Measurements from ENCODE around the gene C9orf72. TPM values are rescaled to one million over a fixed set of nuclear protein-coding genes. Genes with fewer than 3 reads are reported as not detected.

The C9orf72 gene
- total and polyA plus RNA-seq, 2 of the 8 experiments (the other 6 are each of a cell fraction or from before 2014, with no cell fraction given): 7.2 to 17.5 TPM

- no peaks in the 10 kb centered on the region for H3K27me3 ChIP-seq (replicated peaks in 1 of 4; ENCODE audit: control insufficient read depth in 3 of 4, extremely low read depth in 1 of 4, insufficient read depth in 3 of 4, low read length in 3 of 4)
- H3K9me3 ChIP-seq (ENCODE audit: insufficient read depth in 2 of 2, low read depth in 1 of 2, low read length in 1 of 2): no peaks in the 10 kb centered on the region
- H3K9ac ChIP-seq (replicated peaks in 1 of 4; ENCODE audit: extremely low read depth in 1 of 4, low read depth in 3 of 4, low read length in 3 of 4): no peak overlapping the region
- POLR2A ChIA-PET (ENCODE audit: partially characterized antibody): interaction anchor here (0.7 to 1.6 kb wide), 2 partner anchors 9 to 178 kb away, joined by 3 to 5 read pairs; no protein-coding TSS in a partner anchor
- H2BK20ac ChIP-seq (ENCODE audit: low read length): no peak overlapping the region
- H3K79me1 ChIP-seq (ENCODE audit: low read depth, low read length): no peaks in the 10 kb centered on the region
- no peaks in the 10 kb centered on the region for H3K4me1 ChIP-seq (replicated peaks in 1 of 4; ENCODE audit: control insufficient read depth in 3 of 4, insufficient read depth in 4 of 4, low read length in 3 of 4)
- no peak overlapping the region for H2BK120ac ChIP-seq (replicated peaks; ENCODE audit: low read depth, low read length)
- peaks cover 6 to 70% (median 22%) of the 10 kb centered on the region in 4 experiments; a peak in 7 of 8 replicates for H3K36me3 ChIP-seq (ENCODE audit: control insufficient read depth in 2 of 4, insufficient read depth in 4 of 4, low read length in 3 of 4)
- H4K91ac ChIP-seq (replicated peaks; ENCODE audit: insufficient read length, low read length): no peak overlapping the region
- no peak overlapping the region for H3K4me2 ChIP-seq (ENCODE audit: insufficient read depth in 1 of 2, low read depth in 2 of 2, low read length in 2 of 2)
- H2BK12ac ChIP-seq (ENCODE audit: low read depth, low read length): no peak overlapping the region
- no peak overlapping the region for H2AFZ ChIP-seq (ENCODE audit: low read length)
- no peak overlapping the region for H4K8ac ChIP-seq (ENCODE audit: extremely low read depth, insufficient read depth, low read length)
- H3K23ac ChIP-seq (ENCODE audit: insufficient read length): no peak overlapping the region
- no peaks in the 10 kb centered on the region for H4K20me1 ChIP-seq (replicated peaks in 1 of 2; ENCODE audit: control insufficient read depth in 1 of 2, insufficient read depth in 2 of 2, low read length in 2 of 2)
- H4K5ac ChIP-seq (ENCODE audit: insufficient read length, low read depth, low read length): no peak overlapping the region
- H2AK5ac ChIP-seq (ENCODE audit: low read depth, low read length): no peak overlapping the region
- H3K79me2 ChIP-seq (ENCODE audit: control insufficient read depth in 1 of 2, insufficient read depth in 2 of 2, low read length in 2 of 2): no peaks in the 10 kb centered on the region
- H2BK5ac ChIP-seq (ENCODE audit: low read depth, low read length): no peak overlapping the region
- H3K4me3 ChIP-seq (ENCODE audit: extremely low read depth in 1 of 4, insufficient read depth in 2 of 4, low read depth in 3 of 4, low read length in 4 of 4): no peak overlapping the region
- H3K18ac ChIP-seq (ENCODE audit: extremely low read depth, low read length): no peak overlapping the region
- no peak for FAIRE-seq
- no peaks in the 10 kb centered on the region for H3K23me2 ChIP-seq (ENCODE audit: low read depth, low read length)
- H3K56ac ChIP-seq (replicated peaks; ENCODE audit: insufficient read length, low read depth, low read length): no peak overlapping the region
- no peak for DNase-seq (ENCODE audit: low read depth in 1 of 2, low spot score in 2 of 2)
- WGBS, 2 experiments (ENCODE audit: extremely low coverage in 1 of 2, insufficient coverage in 1 of 2, insufficient read length in 1 of 2, insufficient replicate concordance in 2 of 2, low coverage in 1 of 2, low lambda C conversion rate in 2 of 2, missing lambda C conversion rate in 1 of 2): 91% methylated on average over 1 of the region's 1 CpG; no CpG with 5 or more reads in 1 of the 2 experiments
- H3K4ac ChIP-seq (replicated peaks; ENCODE audit: insufficient read length, low read depth, low read length): no peak overlapping the region
- H3K27ac ChIP-seq (ENCODE audit: low read depth, low read length): no peak overlapping the region
- H3K14ac ChIP-seq (ENCODE audit: insufficient read length): no peak overlapping the region
- no peak overlapping the region for H2BK15ac ChIP-seq (ENCODE audit: low read length)
- CTCF ChIA-PET (ENCODE audit: partially characterized antibody): interaction anchor here (0.6 to 2.5 kb wide), 4 partner anchors 9 to 331 kb away, joined by 3 to 10 read pairs (median 8); no protein-coding TSS in a partner anchor
Measured at GRCh38 chr9:27554712-27555111, 18.6 kb downstream of the C9orf72 start.
